Measurements from ENCODE around the gene PNPLA1.

The PNPLA1 gene

GRCh38 chr6:36285797-36286196 is 15.9 kb downstream of the PNPLA1 start:
- DNase-seq (ENCODE audit: low read depth) = no peak

- no peak for DNase-seq (ENCODE audit: low read depth)
These were observed 17.0 kb downstream of the PNPLA1 start for GRCh38 chr6:36286858-36287257.

- no peak for DNase-seq (ENCODE audit: low read depth)
These were observed 19.5 kb downstream of the PNPLA1 start for GRCh38 chr6:36289281-36289878.

DNA sequence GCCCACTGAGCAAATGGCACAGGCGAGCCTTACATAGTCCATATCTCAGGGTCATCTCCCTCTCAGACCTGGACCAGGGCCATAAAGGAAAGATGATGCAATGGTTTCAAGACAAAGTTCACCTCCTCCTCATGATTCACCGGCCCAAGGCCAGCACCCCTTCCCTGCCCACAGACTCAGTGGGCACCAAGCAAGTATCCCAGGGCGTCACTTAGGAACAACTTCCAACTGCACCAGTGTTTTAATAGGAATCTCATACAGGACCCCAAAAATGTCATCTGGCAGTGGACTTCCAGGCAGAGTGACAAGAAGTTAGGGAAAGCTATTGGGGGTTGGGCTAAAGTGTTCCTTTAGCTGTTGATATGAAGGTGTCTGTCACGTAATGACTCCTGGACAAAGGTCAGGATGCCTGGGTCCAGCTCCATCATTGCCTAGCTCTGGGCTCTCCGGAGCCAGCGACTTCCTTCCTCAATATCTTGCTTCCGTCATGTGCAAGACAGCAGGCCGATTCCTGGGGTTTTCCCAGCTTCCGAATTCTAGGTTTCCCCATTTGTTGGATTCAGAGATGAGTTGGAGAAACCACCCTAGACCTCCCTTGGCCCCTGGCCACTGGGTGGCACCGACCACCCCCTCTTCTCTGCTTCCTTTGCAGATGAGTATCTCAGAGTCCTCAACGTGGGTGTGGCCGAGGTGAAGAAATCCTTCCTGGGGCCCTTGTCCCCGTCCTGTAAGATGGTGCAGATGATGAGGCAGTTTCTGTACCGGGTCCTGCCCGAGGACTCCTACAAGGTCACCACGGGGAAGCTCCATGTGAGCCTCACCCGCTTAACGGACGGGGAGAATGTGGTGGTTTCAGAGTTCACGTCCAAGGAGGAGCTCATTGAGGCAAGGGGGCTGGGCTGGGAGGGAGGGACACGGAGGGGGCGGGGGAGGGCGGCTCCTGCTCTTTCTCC is 21.1 kb downstream of the PNPLA1 start:
- DNase-seq (ENCODE audit: low read depth) = no peak

DNA sequence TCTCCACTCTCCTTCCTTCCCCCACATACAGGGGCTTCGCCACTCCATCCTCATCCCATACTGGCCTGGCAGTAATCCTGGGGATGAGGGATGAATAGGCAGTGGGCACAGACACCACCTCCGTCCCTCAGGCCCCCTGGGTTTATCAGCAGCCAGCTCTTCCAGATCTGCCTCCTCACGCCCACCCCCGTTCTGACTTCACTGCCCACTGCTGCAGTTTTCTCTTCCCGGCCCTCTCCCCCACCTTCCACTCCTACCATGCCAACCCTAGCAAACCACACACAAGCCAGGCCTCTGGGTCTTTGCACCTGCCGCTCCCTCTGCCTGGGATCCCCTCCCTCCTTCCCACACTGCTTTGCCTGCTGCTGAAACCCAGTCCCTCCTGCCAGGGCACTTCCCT is 22.3 kb downstream of the PNPLA1 start:
- DNase-seq (ENCODE audit: low read depth) = no peak

GRCh38 chr6:36296240-36296639 is 26.4 kb downstream of the PNPLA1 start:
- DNase-seq (ENCODE audit: low read depth) = no peak

DNA sequence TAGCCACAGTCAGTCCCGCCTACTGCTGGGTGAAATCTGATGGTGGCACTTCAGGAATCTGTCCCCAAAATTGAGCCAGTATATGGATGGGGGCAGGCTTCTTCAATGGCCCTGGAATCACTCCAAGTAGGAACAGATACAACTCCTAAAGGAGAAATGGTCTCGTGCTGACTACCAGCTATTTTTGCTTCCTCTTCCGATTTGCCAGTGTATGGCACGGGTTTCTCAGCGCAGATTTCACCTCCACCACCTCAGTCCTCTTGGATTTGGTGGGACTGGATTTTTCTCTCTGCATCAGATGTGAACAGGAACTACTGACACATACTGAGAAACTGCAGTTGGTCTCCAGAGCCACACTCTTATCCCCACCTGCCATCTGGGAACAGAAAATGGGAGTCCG is 27.2 kb downstream of the PNPLA1 start:
- no peak for DNase-seq (ENCODE audit: low read depth)

DNA sequence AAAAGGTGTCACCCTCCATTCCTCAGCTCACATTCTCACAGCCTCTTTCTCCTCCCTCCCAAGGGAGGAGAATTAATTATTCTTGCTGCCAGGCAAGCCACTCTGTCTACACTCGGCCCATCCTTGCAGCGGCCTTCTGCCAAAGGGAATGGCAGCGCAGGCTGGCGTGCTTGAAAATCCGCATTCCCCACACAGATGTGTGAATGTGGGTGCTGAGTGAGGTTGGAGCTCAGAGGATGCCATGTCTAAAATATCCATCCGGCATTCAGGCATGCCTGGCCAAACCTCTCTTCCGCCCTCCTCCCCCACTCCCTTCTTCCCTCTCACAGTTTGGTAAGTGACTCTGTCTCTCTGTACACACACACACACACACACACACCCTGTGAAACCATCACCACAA is 27.7 kb downstream of the PNPLA1 start:
- no peak for DNase-seq (ENCODE audit: low read depth)

DNA sequence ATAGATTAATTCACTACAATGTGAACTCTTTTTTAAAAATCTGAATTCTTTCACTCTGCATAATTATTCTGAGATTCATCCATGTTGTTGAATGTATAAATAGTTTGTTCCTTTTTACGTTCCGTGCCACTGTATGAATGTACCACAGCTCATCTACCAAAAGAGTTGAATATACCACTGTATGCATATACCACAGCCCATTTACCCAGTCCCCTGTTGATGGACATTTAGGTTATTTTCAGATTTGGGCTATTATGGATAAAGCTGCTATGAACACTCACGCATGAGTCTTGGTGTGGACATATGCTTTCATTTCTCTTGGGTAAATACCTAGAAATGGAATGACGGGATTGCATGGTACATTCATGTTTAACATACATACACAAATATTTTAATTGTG is 28.2 kb downstream of the PNPLA1 start:
- DNase-seq (ENCODE audit: low read depth) = no peak

GRCh38 chr6:36301085-36301658 is 31.3 kb downstream of the PNPLA1 start:
- no peak for DNase-seq (ENCODE audit: low read depth)

- no peak for DNase-seq (ENCODE audit: low read depth)
These were observed 31.9 kb downstream of the PNPLA1 start for GRCh38 chr6:36301781-36302180.

GRCh38 chr6:36302227-36302976 is 32.5 kb downstream of the PNPLA1 start:
- peak; percentile 96 for DNase-seq (ENCODE audit: low read depth)

- no peak for DNase-seq (ENCODE audit: low read depth)
These were observed 36.0 kb downstream of the PNPLA1 start for GRCh38 chr6:36305885-36306284.

DNA sequence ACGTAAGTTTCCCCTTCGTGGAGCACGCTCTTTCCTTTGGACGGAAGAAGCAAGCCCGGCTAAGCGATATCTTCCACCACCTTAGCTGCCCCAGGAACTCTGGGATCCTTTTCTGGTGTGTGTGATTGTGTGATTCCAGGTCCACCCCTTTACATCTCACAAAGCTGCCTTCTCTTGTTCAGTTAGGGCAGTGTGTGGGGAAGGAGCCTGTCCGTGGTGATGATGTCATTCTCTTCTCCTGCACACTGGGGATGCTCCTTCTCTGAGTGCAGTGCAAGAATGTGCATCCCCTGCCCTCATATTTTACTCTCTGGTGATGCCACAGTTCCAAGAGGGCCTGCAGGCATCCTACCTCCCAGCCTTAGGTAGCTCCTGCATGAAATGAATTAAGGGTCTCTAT is 36.5 kb downstream of the PNPLA1 start:
- no peak for DNase-seq (ENCODE audit: low read depth)

GRCh38 chr6:36308514-36308913 is 38.7 kb downstream of the PNPLA1 start:
- DNase-seq (ENCODE audit: low read depth) = no peak

- DNase-seq (ENCODE audit: low read depth) = no peak
These were observed 39.3 kb downstream of the PNPLA1 start for GRCh38 chr6:36309203-36309602.

DNA sequence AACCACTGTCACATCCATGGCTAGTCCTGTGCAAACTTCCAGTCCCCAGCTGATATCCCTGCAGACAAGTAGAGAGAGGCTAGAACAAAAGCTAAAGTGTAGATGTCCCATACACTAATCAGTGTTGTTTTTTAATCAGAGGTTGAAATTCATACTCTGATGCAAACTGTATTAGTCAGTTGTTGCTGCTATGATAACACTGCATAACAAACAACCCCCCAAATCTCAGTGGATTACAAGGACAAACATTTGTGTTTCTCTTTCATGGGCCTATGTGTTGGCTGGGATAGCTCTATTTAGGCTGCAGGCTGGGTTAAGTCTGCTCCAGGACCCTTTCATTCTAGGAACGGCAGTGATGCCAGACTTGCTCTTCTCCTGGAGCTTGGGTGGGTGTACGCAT is 40.0 kb downstream of the PNPLA1 start:
- no peak for DNase-seq (ENCODE audit: low read depth)

DNA sequence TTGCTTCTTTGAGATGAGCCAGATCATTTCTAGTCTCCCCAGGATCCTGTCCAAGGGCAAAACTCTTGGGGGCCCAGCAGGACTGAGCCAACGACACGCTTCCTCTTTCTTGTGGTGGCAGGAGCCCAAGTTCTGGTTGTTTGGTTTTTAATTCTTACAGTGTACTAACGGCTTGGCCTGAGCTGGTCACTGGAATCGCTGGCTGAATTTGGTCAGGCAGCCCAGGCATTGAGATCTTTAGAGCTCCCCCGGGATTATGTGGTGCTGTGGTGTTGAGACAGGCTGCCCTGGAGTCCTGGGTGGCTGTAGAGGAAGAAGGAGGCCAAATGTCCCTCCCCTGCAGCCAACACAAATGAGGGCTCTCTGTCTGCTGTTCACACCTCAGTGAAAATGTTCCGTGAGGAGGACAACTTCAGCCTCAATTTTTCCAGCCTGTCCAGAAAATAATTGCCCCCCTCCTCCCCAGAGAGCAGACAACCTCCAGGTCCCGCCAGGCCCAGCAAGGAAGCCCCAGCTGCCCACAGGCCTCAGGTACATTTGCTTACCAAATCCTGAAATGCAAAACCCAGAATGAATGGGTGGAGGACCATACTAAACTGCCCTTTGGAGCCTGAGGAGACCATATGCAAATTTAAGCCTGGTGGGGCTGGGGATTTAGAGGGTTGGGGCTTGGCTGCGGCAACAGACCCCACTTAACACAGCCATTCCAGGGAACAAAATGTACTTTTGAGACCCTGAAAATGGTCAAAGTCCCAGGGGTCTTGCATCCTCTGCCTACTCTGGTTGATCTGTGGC is 43.2 kb downstream of the PNPLA1 start:
- no peak for DNase-seq (ENCODE audit: low read depth)

- no peak for DNase-seq (ENCODE audit: low read depth)
These were observed 43.7 kb downstream of the PNPLA1 start for GRCh38 chr6:36313649-36313936.

DNA sequence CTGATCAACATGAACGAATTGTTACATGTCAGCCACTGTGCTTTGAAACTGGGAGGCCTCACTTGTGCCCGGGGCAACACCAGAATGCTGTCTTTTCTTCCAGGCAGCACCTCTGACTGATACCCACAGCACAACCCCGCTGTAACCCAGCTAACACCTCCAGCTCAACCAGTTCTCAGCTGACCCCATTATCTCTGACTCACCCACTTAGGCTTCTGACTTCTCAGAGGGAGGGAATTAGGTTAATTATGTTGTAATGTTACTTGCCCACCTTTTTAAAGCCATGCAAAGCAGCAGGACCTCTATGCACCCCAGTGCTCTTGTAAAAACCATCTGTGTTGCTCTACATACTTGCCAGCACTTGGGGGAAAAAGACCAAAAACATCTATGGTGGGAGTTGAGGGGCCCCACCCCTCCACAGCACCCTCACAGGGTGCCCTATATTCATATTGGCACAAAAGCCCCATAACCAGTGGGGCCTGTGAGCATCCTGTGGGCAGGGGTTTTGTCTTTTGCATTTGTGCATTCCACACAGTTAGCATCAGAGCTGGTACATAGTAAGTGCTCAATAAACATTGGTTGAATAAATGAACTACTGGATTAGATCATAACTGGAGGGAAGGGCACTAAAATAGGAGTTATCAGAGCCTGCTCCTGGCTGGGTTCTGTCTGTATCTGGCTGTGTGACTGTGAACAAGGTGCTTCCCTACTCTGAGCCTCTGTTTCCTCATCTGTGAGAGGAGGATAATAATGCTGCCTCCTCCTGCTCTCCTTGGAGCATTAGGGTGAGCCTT is 44.6 kb downstream of the PNPLA1 start:
- no peak for DNase-seq (ENCODE audit: low read depth)

DNA sequence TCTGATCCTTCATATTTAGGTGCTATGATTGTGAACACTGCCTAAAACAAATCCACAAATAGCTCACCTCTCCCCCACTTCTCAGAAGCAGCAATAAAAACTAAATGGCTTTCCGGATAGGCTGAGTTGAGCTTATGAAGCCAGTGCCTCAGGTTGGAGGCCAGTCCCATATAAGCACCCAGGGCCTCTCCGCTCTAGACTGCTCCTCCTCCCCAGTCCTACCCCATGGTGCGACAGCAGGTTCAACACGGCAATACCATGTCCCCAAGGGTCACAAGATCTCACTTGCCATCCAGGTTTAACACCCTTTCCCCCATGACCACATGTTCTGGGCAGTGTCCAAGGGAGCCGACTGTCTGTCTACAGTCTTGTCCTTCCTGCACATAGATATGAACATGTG is 46.1 kb downstream of the PNPLA1 start:
- no peak for DNase-seq (ENCODE audit: low read depth)

Measured in activated T-cell treated with anti-CD3 and anti-CD28 coated beads for 1 hour (primary cell).